ENCODE results near the gene SYNPR. TPM values are rescaled to one million over a fixed set of nuclear protein-coding genes. Genes with fewer than 3 reads are reported as not detected.

Gene SYNPR
- total RNA-seq, 1 donor from 2014 or later, result not detected

GRCh38 chr3:63325386-63325785 is 47.3 kb downstream of the SYNPR start:
- no peaks in the 10 kb centered on the region for H3K9me3 Mint-ChIP-seq
- intact Hi-C loops (cut with micrococcal nuclease), result no loop called here
- no peaks in the 10 kb centered on the region for H3K4me1 Mint-ChIP-seq (ENCODE audit: low read depth)
- H3K36me3 Mint-ChIP-seq (ENCODE audit: low read depth), result no peaks in the 10 kb centered on the region
- no peak for DNase-seq (ENCODE audit: low spot score)
- H3K4me3 Mint-ChIP-seq (ENCODE audit: low read depth), result no peak overlapping the region
- no peaks in the 10 kb centered on the region for H3K27me3 Mint-ChIP-seq (ENCODE audit: low read depth)
- H3K27ac Mint-ChIP-seq, result no peak overlapping the region

GRCh38 chr3:63328365-63328764 is 50.3 kb downstream of the SYNPR start:
- Mint-ChIP-seq H3K27ac (no peak overlapping the region), H3K4me1 (ENCODE audit: low read depth) (no peaks in the 10 kb centered on the region), H3K27me3 (ENCODE audit: low read depth) (no peaks in the 10 kb centered on the region), H3K4me3 (ENCODE audit: low read depth) (no peak overlapping the region), H3K36me3 (ENCODE audit: low read depth) (no peaks in the 10 kb centered on the region), H3K9me3 (no peaks in the 10 kb centered on the region)
- no peak for DNase-seq (ENCODE audit: low spot score)
- intact Hi-C loops (cut with micrococcal nuclease), result no loop called here

- Mint-ChIP-seq H3K27ac (no peak overlapping the region), H3K36me3 (ENCODE audit: low read depth) (no peaks in the 10 kb centered on the region), H3K9me3 (no peaks in the 10 kb centered on the region), H3K27me3 (ENCODE audit: low read depth) (no peaks in the 10 kb centered on the region), H3K4me3 (ENCODE audit: low read depth) (no peak overlapping the region), H3K4me1 (ENCODE audit: low read depth) (no peaks in the 10 kb centered on the region)
- DNase-seq (ENCODE audit: low spot score), result no peak
- intact Hi-C loops (cut with micrococcal nuclease), result no loop called here
Observed at GRCh38 chr3:63331520-63331919, 53.4 kb downstream of the SYNPR start.

GRCh38 chr3:63333815-63334214 is 55.7 kb downstream of the SYNPR start:
- Mint-ChIP-seq H3K4me1 (ENCODE audit: low read depth) (no peaks in the 10 kb centered on the region), H3K36me3 (ENCODE audit: low read depth) (no peaks in the 10 kb centered on the region), H3K4me3 (ENCODE audit: low read depth) (no peak overlapping the region), H3K27me3 (ENCODE audit: low read depth) (no peaks in the 10 kb centered on the region), H3K27ac (no peak overlapping the region), H3K9me3 (no peaks in the 10 kb centered on the region)
- intact Hi-C loops (cut with micrococcal nuclease), result no loop called here
- DNase-seq (ENCODE audit: low spot score), result no peak

DNA sequence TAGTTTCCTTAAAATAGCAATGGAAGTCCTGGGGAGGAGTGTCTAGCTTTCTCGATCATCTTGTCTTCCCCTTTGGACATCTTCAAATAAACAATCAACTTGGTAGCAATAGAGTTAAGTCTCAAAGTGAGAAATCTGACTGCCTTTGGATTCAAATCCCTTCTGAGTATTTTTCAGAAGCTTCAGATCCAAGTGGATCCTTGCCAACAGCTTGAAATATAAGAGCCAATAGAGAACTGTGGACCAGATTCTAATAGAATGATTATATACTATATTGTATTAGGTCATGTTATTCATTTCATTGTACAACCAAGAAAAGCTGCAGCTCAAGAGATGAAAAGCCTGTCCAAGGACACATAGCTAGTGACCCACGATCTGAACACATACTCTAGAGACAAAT is 60.2 kb downstream of the SYNPR start:
- Mint-ChIP-seq H3K4me1 (ENCODE audit: low read depth) (peaks cover 1% of the 10 kb centered on the region), H3K9me3 (no peaks in the 10 kb centered on the region), H3K27ac (no peak overlapping the region), H3K36me3 (ENCODE audit: low read depth) (no peaks in the 10 kb centered on the region), H3K4me3 (ENCODE audit: low read depth) (no peak overlapping the region), H3K27me3 (ENCODE audit: low read depth) (peaks cover 5% of the 10 kb centered on the region)
- no peak for DNase-seq (ENCODE audit: low spot score)
- intact Hi-C loops (cut with micrococcal nuclease), result no loop called here

DNA sequence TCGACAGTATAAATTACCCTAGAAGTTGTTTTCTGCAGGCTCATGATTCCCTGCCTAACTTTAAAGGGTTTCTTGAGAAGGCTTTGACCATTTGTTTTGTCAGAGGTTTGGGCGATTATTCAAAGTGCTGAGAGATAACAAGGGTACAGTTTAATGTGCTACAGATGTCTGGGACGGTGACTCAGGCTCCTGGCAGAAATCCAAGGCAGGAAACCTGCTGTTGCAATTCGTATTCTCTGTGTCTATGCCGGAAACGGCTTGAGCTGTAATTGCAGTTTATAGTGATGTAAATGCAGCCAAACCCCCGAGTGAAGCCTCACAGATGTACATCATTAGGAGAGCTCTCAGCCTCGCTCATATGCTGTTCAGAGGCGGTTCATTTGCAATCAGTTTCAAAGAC is 65.6 kb downstream of the SYNPR start:
- Mint-ChIP-seq H3K4me3 (ENCODE audit: low read depth) (no peak overlapping the region), H3K27me3 (ENCODE audit: low read depth) (peaks cover 6% of the 10 kb centered on the region), H3K36me3 (ENCODE audit: low read depth) (no peaks in the 10 kb centered on the region), H3K4me1 (ENCODE audit: low read depth) (peaks cover 7% of the 10 kb centered on the region), H3K9me3 (no peaks in the 10 kb centered on the region), H3K27ac (no peak overlapping the region)
- DNase-seq (ENCODE audit: low spot score), result no peak
- intact Hi-C loops (cut with micrococcal nuclease), result no loop called here

DNA sequence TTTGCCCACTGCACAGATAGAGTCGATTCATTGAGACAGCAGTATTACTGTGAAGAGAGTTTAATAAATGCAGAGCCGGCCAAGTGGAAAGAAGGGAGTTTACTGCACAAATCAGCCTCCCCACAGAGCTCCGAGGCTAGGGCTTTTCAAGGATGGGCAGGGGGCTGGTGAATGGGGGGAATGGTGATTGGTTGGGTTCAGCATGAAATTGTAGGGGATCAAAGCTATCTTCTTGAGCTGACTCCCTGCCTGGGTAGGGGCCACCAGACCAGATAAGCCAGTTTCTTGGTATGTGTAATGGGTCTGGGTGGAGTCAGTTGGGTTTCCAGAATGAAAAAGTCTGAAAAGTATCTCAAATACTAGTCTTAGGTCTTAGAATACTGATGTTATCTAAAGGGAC is 66.6 kb downstream of the SYNPR start:
- Mint-ChIP-seq H3K27ac (no peak overlapping the region), H3K9me3 (no peaks in the 10 kb centered on the region), H3K4me1 (ENCODE audit: low read depth) (peaks cover 7% of the 10 kb centered on the region), H3K27me3 (ENCODE audit: low read depth) (peaks cover 8% of the 10 kb centered on the region), H3K4me3 (ENCODE audit: low read depth) (no peak overlapping the region), H3K36me3 (ENCODE audit: low read depth) (no peaks in the 10 kb centered on the region)
- intact Hi-C loops (cut with micrococcal nuclease), result no loop called here
- no peak for DNase-seq (ENCODE audit: low spot score)

- Mint-ChIP-seq H3K27me3 (ENCODE audit: low read depth) (peaks cover 11% of the 10 kb centered on the region), H3K27ac (no peak overlapping the region), H3K36me3 (ENCODE audit: low read depth) (no peaks in the 10 kb centered on the region), H3K4me1 (ENCODE audit: low read depth) (no peaks in the 10 kb centered on the region), H3K9me3 (no peaks in the 10 kb centered on the region), H3K4me3 (ENCODE audit: low read depth) (no peak overlapping the region)
- intact Hi-C loops (cut with micrococcal nuclease), result loop anchor here (1.0 kb wide), 1 partner anchor 468 kb away; no protein-coding TSS in a partner anchor
- DNase-seq (ENCODE audit: low spot score), result no peak
Observed at GRCh38 chr3:63349583-63350573, 71.8 kb downstream of the SYNPR start.

- no peak overlapping the region for H3K4me3 Mint-ChIP-seq (ENCODE audit: low read depth)
- no peaks in the 10 kb centered on the region for H3K36me3 Mint-ChIP-seq (ENCODE audit: low read depth)
- no peaks in the 10 kb centered on the region for H3K4me1 Mint-ChIP-seq (ENCODE audit: low read depth)
- H3K27me3 Mint-ChIP-seq (ENCODE audit: low read depth), result peaks cover 11% of the 10 kb centered on the region
- H3K27ac Mint-ChIP-seq, result no peak overlapping the region
- H3K9me3 Mint-ChIP-seq, result no peaks in the 10 kb centered on the region
- intact Hi-C loops (cut with micrococcal nuclease), result no loop called here
- DNase-seq (ENCODE audit: low spot score), result no peak
Observed at GRCh38 chr3:63351159-63352007, 73.3 kb downstream of the SYNPR start.

GRCh38 chr3:63352008-63352279 is 73.8 kb downstream of the SYNPR start:
- Mint-ChIP-seq H3K27ac (no peak overlapping the region), H3K4me1 (ENCODE audit: low read depth) (no peaks in the 10 kb centered on the region), H3K36me3 (ENCODE audit: low read depth) (no peaks in the 10 kb centered on the region), H3K4me3 (ENCODE audit: low read depth) (no peak overlapping the region), H3K27me3 (ENCODE audit: low read depth) (peaks cover 11% of the 10 kb centered on the region), H3K9me3 (no peaks in the 10 kb centered on the region)
- DNase-seq (ENCODE audit: low spot score), result no peak
- intact Hi-C loops (cut with micrococcal nuclease), result no loop called here

DNA sequence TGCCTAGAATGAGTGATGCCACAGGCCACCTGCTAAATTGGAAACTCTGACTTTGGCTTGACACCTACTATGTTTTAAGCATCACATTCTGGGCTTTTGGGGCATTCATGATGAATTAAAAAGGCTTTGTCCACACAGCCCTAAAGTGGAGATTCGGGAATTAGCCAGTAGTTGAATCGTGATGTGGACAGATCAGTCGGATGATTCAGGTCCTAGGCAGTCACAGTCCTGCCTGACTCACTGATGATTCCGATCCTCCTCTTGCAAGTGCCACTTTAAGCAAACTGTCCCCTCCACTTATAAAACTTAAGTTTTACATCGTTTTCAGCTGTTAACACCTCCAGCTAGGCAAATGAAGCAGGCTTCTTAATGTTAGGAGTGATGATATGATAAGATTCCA is 75.3 kb downstream of the SYNPR start:
- Mint-ChIP-seq H3K36me3 (ENCODE audit: low read depth) (no peaks in the 10 kb centered on the region), H3K4me1 (ENCODE audit: low read depth) (no peaks in the 10 kb centered on the region), H3K4me3 (ENCODE audit: low read depth) (no peak overlapping the region), H3K27me3 (ENCODE audit: low read depth) (peaks cover 11% of the 10 kb centered on the region), H3K9me3 (no peaks in the 10 kb centered on the region), H3K27ac (no peak overlapping the region)
- intact Hi-C loops (cut with micrococcal nuclease), result no loop called here
- DNase-seq (ENCODE audit: low spot score), result no peak

DNA sequence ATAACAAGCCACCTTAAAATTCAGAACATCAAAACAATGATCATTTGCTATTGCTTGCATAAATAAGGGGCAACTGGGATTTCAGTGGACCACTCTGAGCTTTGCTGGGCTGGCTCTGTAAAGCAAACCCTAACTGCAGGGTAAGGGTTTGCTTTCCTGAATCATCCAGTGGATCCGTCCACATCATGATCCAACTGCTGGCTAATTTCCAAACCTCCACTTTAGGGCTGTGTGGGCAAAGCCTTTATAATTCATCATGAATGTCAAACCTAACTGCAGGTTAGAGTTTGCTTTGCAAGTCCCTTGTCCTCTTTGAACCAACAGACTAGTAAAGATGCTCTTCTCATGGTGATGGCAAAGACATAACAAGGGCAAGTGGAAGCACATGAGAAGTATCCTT is 76.1 kb downstream of the SYNPR start:
- Mint-ChIP-seq H3K4me3 (ENCODE audit: low read depth) (no peak overlapping the region), H3K9me3 (no peaks in the 10 kb centered on the region), H3K27ac (no peak overlapping the region), H3K27me3 (ENCODE audit: low read depth) (peaks cover 8% of the 10 kb centered on the region), H3K36me3 (ENCODE audit: low read depth) (no peaks in the 10 kb centered on the region), H3K4me1 (ENCODE audit: low read depth) (no peaks in the 10 kb centered on the region)
- no peak for DNase-seq (ENCODE audit: low spot score)
- intact Hi-C loops (cut with micrococcal nuclease), result no loop called here

DNA sequence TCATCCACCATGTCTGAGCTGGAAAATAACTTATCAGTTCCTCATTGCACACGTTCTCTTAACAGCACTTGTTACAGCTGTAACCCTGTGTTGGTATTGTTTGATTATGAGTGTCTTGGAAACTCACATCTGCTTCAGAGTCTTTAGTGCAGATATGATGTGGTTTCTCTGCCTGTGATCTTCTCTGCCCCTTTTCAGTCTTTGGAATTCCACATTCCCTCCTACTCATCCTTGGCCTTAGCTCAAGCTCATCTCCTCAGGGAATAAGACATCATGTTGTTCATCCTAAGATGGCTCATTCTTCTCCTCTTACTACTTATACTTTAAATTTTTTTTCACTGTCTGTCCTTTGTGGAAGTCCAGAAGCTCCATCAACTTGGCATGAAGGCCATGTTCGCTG is 77.7 kb downstream of the SYNPR start:
- no peak for DNase-seq (ENCODE audit: low spot score)
- Mint-ChIP-seq H3K27me3 (ENCODE audit: low read depth) (peaks cover 4% of the 10 kb centered on the region), H3K9me3 (no peaks in the 10 kb centered on the region), H3K4me1 (ENCODE audit: low read depth) (no peaks in the 10 kb centered on the region), H3K4me3 (ENCODE audit: low read depth) (no peak overlapping the region), H3K27ac (no peak overlapping the region), H3K36me3 (ENCODE audit: low read depth) (no peaks in the 10 kb centered on the region)
- intact Hi-C loops (cut with micrococcal nuclease), result no loop called here
